ENCODE measurements around the gene TOMM6. TPM values are rescaled to one million over a fixed set of nuclear protein-coding genes. Genes with fewer than 3 reads are reported as not detected.
A peak's percentile ranks its signal among the peaks of the same experiment; 100 is the strongest.

Gene TOMM6
- total RNA-seq, 4 donors from 2014 or later: 76.9 to 146 (median 118) TPM

DNA sequence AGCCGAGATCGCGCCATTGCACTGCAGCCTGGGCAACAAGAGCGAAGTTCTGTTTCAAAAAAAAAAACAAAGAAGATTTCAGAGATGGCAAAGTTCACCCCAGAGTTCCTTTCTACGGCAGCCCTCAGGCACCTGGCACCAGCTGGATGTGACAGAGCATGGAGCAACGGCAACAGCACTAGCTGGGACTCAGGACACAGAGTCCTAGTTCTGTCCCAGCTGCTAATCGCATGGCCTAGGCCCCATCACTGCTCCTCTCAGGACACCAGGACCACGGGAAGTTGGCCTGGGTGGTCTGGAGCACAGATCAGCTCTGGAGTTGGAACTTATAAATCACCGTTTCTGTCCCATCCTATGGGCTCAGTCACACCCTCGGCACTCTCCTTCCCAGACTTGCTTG, 41.4 kb upstream of the TOMM6 start:
- no peak for ATAC-seq (ENCODE audit: low FRiP score)
- DNase-seq (ENCODE audit: low spot score): no peak
- TF ChIP-seq, protein P1, sequence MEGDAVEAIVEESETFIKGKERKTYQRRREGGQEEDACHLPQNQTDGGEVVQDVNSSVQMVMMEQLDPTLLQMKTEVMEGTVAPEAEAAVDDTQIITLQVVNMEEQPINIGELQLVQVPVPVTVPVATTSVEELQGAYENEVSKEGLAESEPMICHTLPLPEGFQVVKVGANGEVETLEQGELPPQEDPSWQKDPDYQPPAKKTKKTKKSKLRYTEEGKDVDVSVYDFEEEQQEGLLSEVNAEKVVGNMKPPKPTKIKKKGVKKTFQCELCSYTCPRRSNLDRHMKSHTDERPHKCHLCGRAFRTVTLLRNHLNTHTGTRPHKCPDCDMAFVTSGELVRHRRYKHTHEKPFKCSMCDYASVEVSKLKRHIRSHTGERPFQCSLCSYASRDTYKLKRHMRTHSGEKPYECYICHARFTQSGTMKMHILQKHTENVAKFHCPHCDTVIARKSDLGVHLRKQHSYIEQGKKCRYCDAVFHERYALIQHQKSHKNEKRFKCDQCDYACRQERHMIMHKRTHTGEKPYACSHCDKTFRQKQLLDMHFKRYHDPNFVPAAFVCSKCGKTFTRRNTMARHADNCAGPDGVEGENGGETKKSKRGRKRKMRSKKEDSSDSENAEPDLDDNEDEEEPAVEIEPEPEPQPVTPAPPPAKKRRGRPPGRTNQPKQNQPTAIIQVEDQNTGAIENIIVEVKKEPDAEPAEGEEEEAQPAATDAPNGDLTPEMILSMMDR (IDR thresholded peaks at IDR 0.05): no peak

DNA sequence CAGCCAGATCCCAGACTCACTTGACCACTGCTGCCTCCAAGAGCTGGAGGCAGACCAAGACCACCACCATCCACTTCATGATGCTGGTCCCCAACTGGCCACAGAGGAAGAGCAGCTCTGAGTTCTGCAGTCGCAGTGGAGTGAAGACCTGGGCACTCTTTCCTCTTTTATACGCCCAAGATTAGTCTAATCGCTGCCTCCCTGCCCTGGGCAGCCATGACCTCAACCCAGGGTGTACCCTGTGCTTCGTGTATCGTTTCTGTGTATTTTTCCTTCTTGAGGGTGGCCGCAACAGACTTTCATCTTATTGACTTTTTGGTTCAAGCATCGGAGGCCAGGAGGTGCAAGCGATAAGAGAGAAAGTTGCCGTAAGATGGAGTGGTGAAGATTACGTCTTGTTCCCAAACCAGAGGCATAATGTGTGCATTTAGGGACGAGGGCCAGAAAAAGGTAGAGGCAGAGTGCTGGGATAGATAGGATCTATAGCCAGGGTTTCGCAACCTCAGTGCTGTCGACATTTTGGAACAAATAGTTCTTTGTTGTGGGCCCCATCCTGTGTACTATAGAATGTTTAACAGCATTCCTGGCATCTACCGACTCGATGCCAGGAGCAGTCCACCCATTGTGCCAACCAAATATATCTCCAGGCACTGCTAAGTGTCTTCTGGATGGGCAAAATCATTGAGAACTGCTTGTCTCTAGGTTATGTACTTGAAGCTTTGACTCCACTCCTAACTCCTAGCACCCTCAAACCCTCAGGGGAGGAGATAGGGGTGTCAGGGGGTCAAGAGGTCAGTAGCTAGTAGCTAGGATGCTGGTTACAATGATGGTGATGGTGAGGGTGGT, 40.0 kb upstream of the TOMM6 start, which contains the start of gene PGC:
Gene PGC (minus strand): TSS at position 142 of the 846 bp plus-strand sequence. CDS start 63 bp downstream, at position 79.
- no peak for DNase-seq (ENCODE audit: low spot score)
- TF ChIP-seq, protein P1 (IDR thresholded peaks at IDR 0.05): no peak
- no peak for ATAC-seq (ENCODE audit: low FRiP score)

DNA sequence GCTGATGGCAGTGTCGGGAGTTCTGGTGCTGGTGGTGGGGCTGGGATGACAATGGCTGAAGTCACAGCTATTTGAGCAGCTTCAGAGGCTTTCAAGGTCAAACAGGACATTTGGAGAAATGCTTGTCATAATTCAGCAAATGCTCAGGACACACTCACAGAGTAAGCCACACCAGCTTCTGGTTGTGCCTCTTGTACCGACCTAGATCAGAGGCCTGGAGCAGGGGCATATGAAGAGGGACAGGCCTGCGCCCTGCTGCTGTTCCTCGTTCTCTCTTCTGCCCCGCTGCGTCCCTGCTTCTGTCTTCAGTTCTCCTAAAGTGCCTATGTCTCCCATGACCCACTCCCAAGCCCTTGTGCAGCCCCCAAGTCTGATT, 39.4 kb upstream of the TOMM6 start:
- TF ChIP-seq, protein P1 (IDR thresholded peaks at IDR 0.05): no peak
- ATAC-seq (ENCODE audit: low FRiP score) (no peak), DNase-seq (ENCODE audit: low spot score) (no peak)

DNA sequence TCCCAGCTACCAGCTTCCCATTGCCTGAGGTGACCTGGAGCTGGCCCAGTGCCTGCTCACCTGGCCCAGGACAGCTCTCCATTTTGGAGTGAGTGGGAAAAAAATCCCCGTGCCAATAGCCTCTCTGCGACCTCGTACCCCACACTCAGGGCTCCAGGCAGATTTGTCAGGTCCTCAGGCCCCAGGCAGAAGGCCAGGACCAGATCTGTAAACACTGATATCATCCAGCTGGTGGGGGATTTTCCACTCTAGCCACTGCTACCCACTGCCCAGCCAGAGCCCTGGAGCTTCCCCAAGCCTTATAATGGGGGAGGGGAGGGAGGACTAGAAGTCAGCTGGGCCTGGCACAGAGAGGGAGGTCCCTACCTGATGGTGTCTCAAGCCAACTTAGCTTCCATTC, 39.0 kb upstream of the TOMM6 start:
- TF ChIP-seq, protein P1 (IDR thresholded peaks at IDR 0.05): no peak
- DNase-seq (ENCODE audit: low spot score) (no peak), ATAC-seq (ENCODE audit: low FRiP score) (no peak)

GRCh38 chr6:41750374-41750773, 37.1 kb upstream of the TOMM6 start:
- no peak for DNase-seq (ENCODE audit: low spot score)
- TF ChIP-seq, protein P1 (IDR thresholded peaks at IDR 0.05): no peak
- no peak for ATAC-seq (ENCODE audit: low FRiP score)

- ATAC-seq (ENCODE audit: low FRiP score) (no peak), DNase-seq (ENCODE audit: low spot score) (no peak)
- TF ChIP-seq, protein P1 (IDR thresholded peaks at IDR 0.05): no peak
Measured at GRCh38 chr6:41755895-41756294, 31.6 kb upstream of the TOMM6 start.

- DNase-seq (ENCODE audit: low spot score) (no peak), ATAC-seq (ENCODE audit: low FRiP score) (peak; percentile 19)
- TF ChIP-seq, protein P1 (IDR thresholded peaks at IDR 0.05): no peak
Measured at GRCh38 chr6:41756354-41756753, 31.1 kb upstream of the TOMM6 start.

All from omental fat pad (tissue), 4 donors.